NCI-H748 treated with DMSO at 0.1 percent for 48 hours (cell line): ENCODE measurements around the gene POTEG.
"Not testable (repeated sequence)": the region's sequence is repeated elsewhere in the genome, so short reads cannot be mapped to it uniquely, and the experiment has no call there.

ENCODE experiments used
- DNase-seq: peaks from one replicate; lab custom pipeline; 2025; lab: John Stamatoyannopoulos, UW

POTEG gene

DNA sequence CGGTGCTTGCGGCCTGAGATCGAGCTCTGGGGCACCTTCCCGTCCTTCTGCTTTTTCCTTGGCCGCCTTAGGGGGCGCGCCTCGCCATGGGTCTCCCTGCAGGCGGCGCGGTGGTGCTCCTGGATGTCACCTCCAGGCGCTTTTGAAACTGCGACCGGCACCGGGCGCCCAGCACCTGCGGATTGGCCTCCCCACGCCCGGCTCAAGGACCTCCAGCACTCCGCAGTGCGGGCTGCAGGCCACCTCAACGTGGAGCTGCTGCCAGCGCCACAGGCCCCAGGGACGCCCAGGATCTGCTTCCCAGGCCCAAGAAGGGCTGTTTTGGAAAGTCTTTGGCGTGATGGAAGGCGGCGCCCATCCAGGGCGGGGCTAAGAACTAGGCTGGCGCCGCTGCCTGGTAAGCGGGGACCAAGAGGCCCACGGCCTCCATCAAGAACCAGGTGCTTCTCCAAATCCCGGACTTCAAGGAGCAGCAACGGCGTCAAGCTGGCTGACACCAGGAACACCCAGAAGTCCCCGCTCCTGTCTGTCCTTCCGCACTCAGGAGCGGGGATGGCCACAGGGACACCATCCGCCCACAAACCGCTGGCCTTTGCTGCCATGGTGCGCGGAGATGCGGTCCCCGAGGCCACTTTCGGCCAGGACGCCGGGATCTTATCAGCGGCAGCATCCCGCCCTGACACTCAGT is 61.2 kb downstream of the POTEG start:
- DNase-seq: not testable (repeated sequence)

DNA sequence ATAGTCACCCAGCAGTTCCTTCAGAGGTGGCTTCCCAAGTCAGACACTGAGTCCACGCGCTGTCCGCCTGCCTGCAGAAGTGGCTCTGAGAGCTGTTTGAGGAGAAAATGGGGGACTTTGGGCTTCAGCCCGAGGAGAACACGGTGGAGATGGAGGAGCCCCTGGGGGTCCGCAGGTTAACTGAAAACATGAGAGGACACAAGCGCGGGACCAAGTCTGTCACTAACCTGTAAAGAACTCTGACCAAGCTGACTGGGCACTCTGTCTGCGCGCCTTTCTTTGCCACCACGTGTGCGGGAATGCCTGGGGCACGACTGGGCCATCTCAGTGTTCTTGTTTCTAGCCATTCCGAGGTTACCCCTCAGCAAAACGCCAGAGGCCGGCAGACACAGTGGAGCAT is 62.4 kb downstream of the POTEG start:
- not testable (repeated sequence) for DNase-seq

DNA sequence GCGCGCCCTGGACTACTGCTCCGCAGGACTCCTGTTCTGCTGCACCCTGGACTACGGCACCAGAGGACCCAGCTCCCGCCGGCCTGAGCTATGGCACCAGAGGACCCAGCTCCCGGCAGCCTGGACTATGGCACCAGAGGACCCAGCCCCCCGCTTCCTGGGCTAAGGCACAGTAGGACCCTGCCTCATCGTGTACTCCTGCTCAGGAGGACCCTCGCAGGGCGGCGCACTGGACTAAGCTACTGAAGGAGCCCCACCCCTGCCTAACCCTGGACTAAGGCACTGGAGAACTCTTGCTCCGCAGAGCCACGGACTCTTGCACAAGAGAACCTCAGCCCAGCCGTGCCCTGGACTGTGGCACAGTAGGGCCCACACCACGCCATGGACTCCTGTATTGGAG is 71.3 kb downstream of the POTEG start:
- not testable (repeated sequence) for DNase-seq

DNA sequence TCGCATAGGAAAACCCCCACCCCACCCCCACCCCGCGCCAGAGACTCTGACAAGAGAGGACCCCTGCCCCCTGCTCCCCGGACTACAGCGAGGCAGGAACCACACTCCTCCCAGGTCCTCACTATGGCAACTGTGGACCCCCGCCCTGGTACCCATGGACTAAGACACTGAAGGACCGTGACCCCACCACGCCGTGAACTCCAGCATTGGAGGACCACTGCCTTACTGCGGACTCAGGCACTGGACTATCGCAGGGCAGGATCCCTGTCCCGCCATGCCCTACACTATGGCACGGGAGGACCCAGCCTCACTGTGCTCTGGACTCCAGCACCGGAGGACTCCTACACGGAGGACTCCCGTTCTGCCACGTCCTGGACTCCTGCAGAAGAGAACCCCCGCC is 71.8 kb downstream of the POTEG start:
- DNase-seq: not testable (repeated sequence)

DNA sequence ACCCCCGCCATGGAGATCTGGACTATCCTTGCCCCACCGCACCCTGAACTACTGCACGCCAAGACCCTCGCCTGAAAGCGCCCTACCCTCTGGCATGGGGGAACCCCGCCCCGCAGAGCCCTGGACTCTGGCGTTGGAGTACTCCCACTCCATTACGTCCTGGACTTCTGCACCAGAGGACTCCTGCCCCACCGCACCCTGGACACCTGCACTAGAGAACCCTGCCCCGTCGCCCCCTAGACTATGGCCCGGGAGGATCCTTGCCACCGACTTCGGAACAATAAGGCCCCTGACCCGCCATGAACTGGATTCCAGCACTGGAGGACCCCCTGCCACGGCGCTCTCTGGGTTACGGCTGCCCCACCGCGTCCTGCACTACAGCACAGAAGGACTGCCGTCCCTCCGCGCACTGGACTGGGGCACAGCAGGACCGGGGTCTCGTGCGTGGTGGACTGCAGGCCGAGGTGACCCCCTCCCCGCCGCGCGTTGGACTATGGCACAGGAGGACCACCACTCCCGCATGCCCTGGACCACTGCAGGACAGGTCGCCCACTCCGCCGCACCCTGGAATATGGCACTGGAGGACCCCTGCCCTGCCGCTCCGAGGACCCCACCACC is 72.4 kb downstream of the POTEG start:
- not testable (repeated sequence) for DNase-seq

GRCh38 chr14:19360937-19361635 is 73.1 kb downstream of the POTEG start:
- not testable (repeated sequence) for DNase-seq
